Measurements from ENCODE around the gene ARHGAP6. TPM values are rescaled to one million over a fixed set of nuclear protein-coding genes. Genes with fewer than 3 reads are reported as not detected.

ARHGAP6 gene
- total and polyA plus RNA-seq, 2 of the 4 experiments (the other 2 are of a cell fraction) = 1.4 to 1.8 TPM

- H3K14ac ChIP-seq (replicated peaks; ENCODE audit: low read depth, low read length) = no peak overlapping the region
- no peak overlapping the region for H2BK5ac ChIP-seq (ENCODE audit: low read depth, low read length, poor library complexity, severe bottlenecking)
- no peak for TF ChIP-seq RCOR1 (IDR thresholded peaks at IDR 0.05; ENCODE audit: insufficient replicate concordance, low read length)
- TF ChIP-seq, protein P1, sequence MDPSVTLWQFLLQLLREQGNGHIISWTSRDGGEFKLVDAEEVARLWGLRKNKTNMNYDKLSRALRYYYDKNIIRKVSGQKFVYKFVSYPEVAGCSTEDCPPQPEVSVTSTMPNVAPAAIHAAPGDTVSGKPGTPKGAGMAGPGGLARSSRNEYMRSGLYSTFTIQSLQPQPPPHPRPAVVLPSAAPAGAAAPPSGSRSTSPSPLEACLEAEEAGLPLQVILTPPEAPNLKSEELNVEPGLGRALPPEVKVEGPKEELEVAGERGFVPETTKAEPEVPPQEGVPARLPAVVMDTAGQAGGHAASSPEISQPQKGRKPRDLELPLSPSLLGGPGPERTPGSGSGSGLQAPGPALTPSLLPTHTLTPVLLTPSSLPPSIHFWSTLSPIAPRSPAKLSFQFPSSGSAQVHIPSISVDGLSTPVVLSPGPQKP (IDR thresholded peaks at IDR 0.05; ENCODE audit: borderline replicate concordance, low read depth, low read length) = no peak
- no peak for TF ChIP-seq CEBPB (IDR thresholded peaks at IDR 0.05; ENCODE audit: low read depth, low read length)
- no peak for TF ChIP-seq NFE2L2 (IDR thresholded peaks at IDR 0.05; ENCODE audit: low read depth, low read length)
- no peak for TF ChIP-seq RAD21 (IDR thresholded peaks at IDR 0.05; ENCODE audit: low read length)
- TF ChIP-seq MAZ (IDR thresholded peaks at IDR 0.05; ENCODE audit: borderline replicate concordance, low read depth, low read length) = no peak
- 0 out of 2 replicates have a peak, but pooled peaks cover 2% of the 10 kb centered on the region for H3K9me1 ChIP-seq (ENCODE audit: insufficient read depth, low read length)
- H3K18ac ChIP-seq (ENCODE audit: low read depth, low read length) = no peak overlapping the region
- H3K4ac ChIP-seq (ENCODE audit: low read depth, low read length) = no peak overlapping the region
- H3K9ac ChIP-seq (ENCODE audit: low read depth, low read length) = no peak overlapping the region
- POLR2A ChIA-PET (ENCODE audit: unreplicated experiment) = no interaction called here
- no peak overlapping the region for H3K56ac ChIP-seq (ENCODE audit: extremely low read depth, insufficient read depth, low read length)
- H2BK15ac ChIP-seq (ENCODE audit: low read depth, low read length) = no peak overlapping the region
- 0 out of 2 replicates have a peak overlapping the region, but pooled peaks have one; percentile 45 for H2BK20ac ChIP-seq (ENCODE audit: low read depth, low read length)
- no peak overlapping the region for H2AK5ac ChIP-seq (ENCODE audit: low read depth, low read length)
- H3K36me3 ChIP-seq (ENCODE audit: control insufficient read depth, insufficient read depth, low read length) = no peaks in the 10 kb centered on the region
- H3K79me1 ChIP-seq (ENCODE audit: low read depth in 1 of 2, low read length in 2 of 2) = no peaks in the 10 kb centered on the region
- no TSS peak for BruUV-seq (replicated peaks)
- dilution Hi-C loops (cut with HindIII; ENCODE audit: low sequenced_read_pairs, unreplicated experiment) (no loop called here), in situ Hi-C loops (cut with MboI; ENCODE audit: low sequenced_read_pairs) (no loop called here), intact Hi-C loops (cut with micrococcal nuclease) (no loop called here)
- no peak overlapping the region for H4K5ac ChIP-seq (ENCODE audit: low read depth, low read length)
- no peak overlapping the region for H3K23ac ChIP-seq (ENCODE audit: low read depth, low read length)
- DNase-seq (no peak), ATAC-seq (ENCODE audit: low read depth) (no peak)
- CTCF ChIA-PET = no interaction called here
- no peaks in the 10 kb centered on the region for H4K20me1 ChIP-seq (ENCODE audit: insufficient read depth, low read length)
- no peak overlapping the region for H3K4me2 ChIP-seq (ENCODE audit: low read depth, low read length)
- H2AK9ac ChIP-seq (replicated peaks; ENCODE audit: low read depth, low read length, poor library complexity) = no peak overlapping the region
- no peak overlapping the region for H2AFZ ChIP-seq (replicated peaks; ENCODE audit: low read length, poor library complexity)
- no peaks in the 10 kb centered on the region for H3K27me3 ChIP-seq (ENCODE audit: control insufficient read depth, insufficient read depth, low read length)
- no peak overlapping the region for H3K4me3 ChIP-seq (ENCODE audit: insufficient read depth, low read depth, low read length)
- no peak overlapping the region for H2BK120ac ChIP-seq (ENCODE audit: low read depth, low read length)
- H3K4me1 ChIP-seq (ENCODE audit: control insufficient read depth, insufficient read depth, low read length) = no peaks in the 10 kb centered on the region
- no peaks in the 10 kb centered on the region; the same call in 1 of the 2 replicates for H3K9me3 ChIP-seq (ENCODE audit: control insufficient read depth, insufficient read depth, low read length)
- H4K8ac ChIP-seq (ENCODE audit: low read depth in 2 of 2, low read length in 2 of 2) = no peak overlapping the region
- H4K91ac ChIP-seq (ENCODE audit: insufficient read depth, low read depth, low read length) = no peak overlapping the region
- no peak overlapping the region for H3K27ac ChIP-seq (ENCODE audit: insufficient read depth, low read length)
Measured at GRCh38 chrX:11474576-11474975, 191.1 kb downstream of the ARHGAP6 start.
